ENCODE results near the gene ATXN7L2.
"Not testable (repeated sequence)": the region's sequence is repeated elsewhere in the genome, so short reads cannot be mapped to it uniquely, and the experiment has no call there.

- not testable (repeated sequence) for TF ChIP-seq CTCF (IDR thresholded peaks at IDR 0.05; ENCODE audit: low read length); EZH2 (IDR thresholded peaks at IDR 0.05; ENCODE audit: borderline replicate concordance, low read length)
These were observed 37.6 kb upstream of the ATXN7L2 start for GRCh38 chr1:109445949-109446695.
